Ishikawa (cell line): ENCODE results near the gene TMIE.

ENCODE experiments used
- CEBPB ChIP-seq: IDR thresholded peaks from 2 replicates; pipeline ENCODE4 v1.6.1; 2012
- CREB1 ChIP-seq: IDR thresholded peaks from 2 replicates; pipeline ENCODE4 v1.6.1; 2012; ENCODE audit warnings: low read depth
- EGR1 ChIP-seq: IDR thresholded peaks from 2 replicates; pipeline ENCODE4 v1.6.1; 2012
- EP300 ChIP-seq: IDR thresholded peaks from 2 replicates; pipeline ENCODE4 v1.6.1; 2012; ENCODE audit warnings: borderline replicate concordance
- FOXM1 ChIP-seq: IDR thresholded peaks from 2 replicates; pipeline ENCODE4 v1.6.1; 2012; ENCODE audit warnings: low read depth, borderline replicate concordance
- MAX ChIP-seq: IDR thresholded peaks from 2 replicates; pipeline ENCODE4 v1.6.1; 2012
- NFIC ChIP-seq: IDR thresholded peaks from 2 replicates; pipeline ENCODE4 v1.6.1; 2012
- RAD21 ChIP-seq: IDR thresholded peaks from 2 replicates; pipeline ENCODE4 v1.6.1; 2012; ENCODE audit warnings: low read depth
- REST ChIP-seq: IDR thresholded peaks from 2 replicates; pipeline ENCODE4 v1.6.1; 2012; ENCODE audit warnings: low read depth, mild to moderate bottlenecking
- TAF1 ChIP-seq: IDR thresholded peaks from 2 replicates; pipeline ENCODE4 v1.6.1; 2012; ENCODE audit warnings: low read depth, mild to moderate bottlenecking
- TCF12 ChIP-seq: IDR thresholded peaks from 2 replicates; pipeline ENCODE4 v1.6.1; 2012; ENCODE audit warnings: low read depth
- TEAD4 ChIP-seq: IDR thresholded peaks from 2 replicates; pipeline ENCODE4 v1.6.1; 2012
- YY1 ChIP-seq: IDR thresholded peaks from 2 replicates; pipeline ENCODE4 v1.6.1; 2012; ENCODE audit warnings: low read depth
- ZBTB7A ChIP-seq: IDR thresholded peaks from 2 replicates; pipeline ENCODE4 v1.6.1; 2012; ENCODE audit warnings: low read depth
- TF ChIP-seq, protein P1 (sequence below): IDR thresholded peaks from 2 replicates; pipeline ENCODE4 v1.6.1; 2012

TMIE gene

GRCh38 chr3:46708401-46709156 is 7.4 kb downstream of the TMIE start:
- TF ChIP-seq NFIC (no peak), CEBPB (no peak), MAX (no peak), ZBTB7A (no peak), FOXM1 (no peak)

GRCh38 chr3:46709157-46709654 is 8.0 kb downstream of the TMIE start:
- TF ChIP-seq FOXM1 (no peak), CEBPB (no peak), RAD21 (no peak), TAF1 (no peak), NFIC (no peak), EGR1 (no peak), YY1 (no peak), TEAD4 (no peak), CREB1 (no peak), MAX (no peak), EP300 (no peak), ZBTB7A (no peak), REST (no peak), TCF12 (no peak)
- TF ChIP-seq, protein P1, sequence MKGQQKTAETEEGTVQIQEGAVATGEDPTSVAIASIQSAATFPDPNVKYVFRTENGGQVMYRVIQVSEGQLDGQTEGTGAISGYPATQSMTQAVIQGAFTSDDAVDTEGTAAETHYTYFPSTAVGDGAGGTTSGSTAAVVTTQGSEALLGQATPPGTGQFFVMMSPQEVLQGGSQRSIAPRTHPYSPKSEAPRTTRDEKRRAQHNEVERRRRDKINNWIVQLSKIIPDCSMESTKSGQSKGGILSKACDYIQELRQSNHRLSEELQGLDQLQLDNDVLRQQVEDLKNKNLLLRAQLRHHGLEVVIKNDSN = no peak

- TF ChIP-seq RAD21 (no peak), NFIC (no peak), YY1 (no peak), TAF1 (no peak), EP300 (no peak), MAX (no peak), REST (no peak), CEBPB (no peak), TCF12 (no peak), EGR1 (no peak), FOXM1 (no peak), ZBTB7A (no peak), TEAD4 (no peak), CREB1 (no peak)
- TF ChIP-seq, protein P1 = no peak
Observed at GRCh38 chr3:46709721-46710120, 8.5 kb downstream of the TMIE start.

GRCh38 chr3:46710229-46710628 is 9.0 kb downstream of the TMIE start:
- TF ChIP-seq TAF1 (no peak), YY1 (no peak), EGR1 (no peak), ZBTB7A (no peak), MAX (no peak), FOXM1 (no peak), CREB1 (no peak)

- no peak for TF ChIP-seq NFIC
- no peak for TF ChIP-seq EP300
- TF ChIP-seq FOXM1 = no peak
Observed at GRCh38 chr3:46710671-46711295, 9.6 kb downstream of the TMIE start.
